H9 (cell line): Measurements from ENCODE around the gene PHKG2. TPM values are rescaled to one million over a fixed set of nuclear protein-coding genes. Genes with fewer than 3 reads are reported as not detected.

Source experiments
- DNase-seq: peaks from one replicate; pipeline ENCODE4 v3.0.0-alpha.2; 2017
- H2AFZ ChIP-seq: one replicate; pipeline ENCODE4 v1.6.1; 2013; ENCODE audit warnings: mild to moderate bottlenecking, low read length, control low read depth, moderate library complexity
- H2AK5ac ChIP-seq: 2 replicates; pipeline ENCODE4 v1.6.1; 2013; ENCODE audit warnings: low read length, control low read depth, mixed read lengths; ENCODE audit not compliant: insufficient read length
- H2BK120ac ChIP-seq: one replicate; pipeline ENCODE4 v1.6.1; 2013; ENCODE audit warnings: low read depth, mild to moderate bottlenecking, low read length, control low read depth, inconsistent platforms; ENCODE audit not compliant: poor library complexity, severe bottlenecking
- H2BK12ac ChIP-seq: 2 replicates; pipeline ENCODE4 v1.6.1; 2013; ENCODE audit warnings: low read length, control low read depth, mixed read lengths, low read depth; ENCODE audit not compliant: insufficient read length
- H2BK15ac ChIP-seq: 2 replicates; pipeline ENCODE4 v1.6.1; 2013; ENCODE audit warnings: low read depth, low read length, control low read depth
- H2BK20ac ChIP-seq: one replicate; pipeline ENCODE4 v1.6.1; 2013; ENCODE audit warnings: low read depth, mild to moderate bottlenecking, low read length, control low read depth, inconsistent platforms; ENCODE audit not compliant: poor library complexity, severe bottlenecking
- H2BK5ac ChIP-seq: 2 replicates; pipeline ENCODE4 v1.6.1; 2013; ENCODE audit warnings: low read length, control low read depth, mixed read lengths; ENCODE audit not compliant: insufficient read length
- H3K14ac ChIP-seq: 2 replicates; pipeline ENCODE4 v1.6.1; 2013; ENCODE audit warnings: low read length, control low read depth; ENCODE audit not compliant: insufficient read depth
- H3K18ac ChIP-seq: 2 replicates; pipeline ENCODE4 v1.6.1; 2013; ENCODE audit warnings: low read depth, mild to moderate bottlenecking, mixed read lengths, low read length, control low read depth; ENCODE audit not compliant: insufficient read length
- H3K23ac ChIP-seq: 2 replicates; pipeline ENCODE4 v1.6.1; 2013; ENCODE audit warnings: low read length, control low read depth, mixed read lengths, low read depth; ENCODE audit not compliant: insufficient read length
- H3K23me2 ChIP-seq: 2 replicates; pipeline ENCODE4 v1.6.1; 2013; ENCODE audit warnings: low read depth, mild to moderate bottlenecking, mixed read lengths, low read length, control low read depth; ENCODE audit not compliant: insufficient read length, poor library complexity, severe bottlenecking
- H3K27ac ChIP-seq: 2 replicates; pipeline ENCODE4 v1.5.1; 2013; ENCODE audit warnings: low read length, control low read depth, mixed read lengths, low read depth; ENCODE audit not compliant: insufficient read length
- H3K27me3 ChIP-seq: 2 replicates; pipeline ENCODE4 v1.6.1; 2013; ENCODE audit warnings: low read length, control low read depth, inconsistent platforms; ENCODE audit not compliant: insufficient read depth
- H3K4ac ChIP-seq: 2 replicates; pipeline ENCODE4 v1.6.1; 2013; ENCODE audit warnings: low read depth, mild to moderate bottlenecking, control low read depth, inconsistent platforms, low read length, moderate library complexity
- H3K4me1 ChIP-seq: 2 replicates; pipeline ENCODE4 v1.6.1; 2013; ENCODE audit warnings: low read length, control low read depth, inconsistent platforms; ENCODE audit not compliant: insufficient read depth
- H3K4me2 ChIP-seq: 2 replicates; pipeline ENCODE4 v1.6.1; 2013; ENCODE audit warnings: low read length, control low read depth, mixed read lengths; ENCODE audit not compliant: insufficient read length, insufficient read depth
- H3K56ac ChIP-seq: 2 replicates; pipeline ENCODE4 v1.6.1; 2013; ENCODE audit warnings: low read depth, mild to moderate bottlenecking, mixed read lengths, low read length, control low read depth; ENCODE audit not compliant: insufficient read length
- H3K79me1 ChIP-seq: 2 replicates; pipeline ENCODE4 v1.6.1; 2013; ENCODE audit warnings: low read depth, mild to moderate bottlenecking, moderate library complexity, low read length, control low read depth, inconsistent platforms; ENCODE audit not compliant: insufficient read depth, poor library complexity, severe bottlenecking
- H3K79me2 ChIP-seq: 2 replicates; pipeline ENCODE4 v1.6.1; 2013; ENCODE audit warnings: low read length, control low read depth, inconsistent platforms; ENCODE audit not compliant: insufficient read depth
- H3K9ac ChIP-seq: 2 replicates; pipeline ENCODE4 v1.6.1; 2013; ENCODE audit warnings: low read length, control low read depth, mixed read lengths; ENCODE audit not compliant: insufficient read length; ENCODE audit errors: extremely low read depth
- H3K9me3 ChIP-seq: one replicate; pipeline ENCODE4 v1.6.1; 2013; ENCODE audit warnings: low read depth, low read length, inconsistent platforms; ENCODE audit not compliant: control insufficient read depth
- H3T11ph ChIP-seq: one replicate; pipeline ENCODE4 v1.6.1; 2013; ENCODE audit warnings: mild to moderate bottlenecking, low read length, control low read depth, inconsistent platforms
- H4K20me1 ChIP-seq: one replicate; pipeline ENCODE4 v1.6.1; 2013; ENCODE audit not compliant: control insufficient read depth, insufficient read length, insufficient read depth
- H4K5ac ChIP-seq: 2 replicates; pipeline ENCODE4 v1.6.1; 2013; ENCODE audit warnings: low read depth, mild to moderate bottlenecking, mixed read lengths, low read length, control low read depth; ENCODE audit not compliant: insufficient read length
- H4K8ac ChIP-seq: replicated peaks from 2 replicates; pipeline ENCODE4 v1.6.1; 2013; ENCODE audit warnings: low read length, control low read depth, mixed read lengths, low read depth; ENCODE audit not compliant: insufficient read length
- H4K91ac ChIP-seq: 2 replicates; pipeline ENCODE4 v1.6.1; 2013; ENCODE audit warnings: low read depth, mild to moderate bottlenecking, moderate library complexity, mixed read lengths, low read length, control low read depth; ENCODE audit not compliant: insufficient read length
- H3K27ac Mint-ChIP-seq, 3 experiments: 2 replicates in 2 of 3; 3 replicates in 1 of 3; pipeline ENCODE4 v1.8.0; 2020 to 2021; ENCODE audit warnings: mixed read lengths in 3 of 3, mild to moderate bottlenecking in 1 of 3, moderate library complexity in 1 of 3
- H3K27me3 Mint-ChIP-seq: 2 replicates; pipeline ENCODE4 v1.8.0; 2021; ENCODE audit warnings: low read depth, mild to moderate bottlenecking, moderate library complexity, mixed read lengths
- H3K36me3 Mint-ChIP-seq, 3 experiments: 2 replicates in 2 of 3; 3 replicates in 1 of 3; pipeline ENCODE4 v1.8.0; 2020 to 2021; ENCODE audit warnings: low read depth in 3 of 3, mixed read lengths in 3 of 3; ENCODE audit not compliant: insufficient read depth in 1 of 3
- H3K4me1 Mint-ChIP-seq, 2 experiments: 2 replicates each; pipeline ENCODE4 v1.8.0; 2020; ENCODE audit warnings: mixed read lengths in 2 of 2
- H3K4me3 Mint-ChIP-seq, 2 experiments: 2 replicates in 1 of 2; 3 replicates in 1 of 2; pipeline ENCODE4 v1.8.0; 2020 to 2021; ENCODE audit warnings: mild to moderate bottlenecking in 2 of 2, mixed read lengths in 2 of 2, moderate library complexity in 1 of 2
- H3K9me3 Mint-ChIP-seq, 2 experiments: 2 replicates in 1 of 2; 3 replicates in 1 of 2; pipeline ENCODE4 v1.8.0; 2020; ENCODE audit warnings: mild to moderate bottlenecking in 2 of 2, mixed read lengths in 2 of 2, moderate library complexity in 1 of 2
- WGBS: extraction: QIAGEN DNeasy Blood & Tissue Kit; methylation state at CpG from one replicate; pipeline ENCODE4 v1.1.7; 2013; ENCODE audit warnings: missing lambda C conversion rate, low lambda C conversion rate, mixed read lengths; ENCODE audit not compliant: insufficient read length; ENCODE audit errors: extremely low coverage; 5-methylcytosine and 5-hydroxymethylcytosine counted together
- total RNA-seq: library from RNA; stranded (reverse); gene quantifications from 2 replicates; pipeline ENCODE4 v1.2.1, GENCODE V29; 2021
- TF ChIP-seq, protein P1 (sequence below): fragments of 200-600 bp; sonication (generic); conservative IDR thresholded peaks from 3 replicates; pipeline ENCODE4 v1.8.0; 2021; ENCODE audit warnings: antibody characterized with exemption, mild to moderate bottlenecking

The PHKG2 gene
- total RNA-seq, 1 experiment from 2014 or later, result 46.6 TPM

DNA sequence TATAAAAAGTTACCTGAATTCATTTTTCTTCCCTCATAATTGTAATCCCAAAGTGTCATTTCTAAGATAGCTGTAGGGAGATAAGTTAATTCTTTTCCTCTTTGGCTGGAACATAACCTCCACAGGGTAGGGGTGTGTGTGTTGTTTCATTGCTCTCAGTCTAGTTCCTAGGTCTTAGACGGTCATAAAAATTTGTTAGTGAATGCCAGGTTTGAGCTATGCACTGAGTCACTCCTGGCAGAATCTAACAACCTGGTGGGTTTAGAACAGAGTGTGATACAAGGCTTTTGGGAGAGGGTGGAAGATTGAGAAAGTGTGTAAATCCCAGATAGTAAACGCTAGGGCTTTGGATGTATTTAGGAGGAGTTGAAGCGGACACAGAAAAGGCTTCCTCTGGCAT, 894 bp upstream of the PHKG2 start:
- peak overlapping the region; percentile 97 for H3K4me3 Mint-ChIP-seq
- Histone ChIP-seq H4K20me1 (no peaks in the 10 kb centered on the region), H3K79me2 (peaks cover 4% of the 10 kb centered on the region; the same call in 1 of the 2 replicates), H3K27me3 (no peaks in the 10 kb centered on the region), H4K91ac (no peak overlapping the region), H3T11ph (no peak overlapping the region), H3K27ac (no peak overlapping the region), H3K56ac (no peak overlapping the region), H2BK12ac (no peak overlapping the region), H2BK15ac (no peak overlapping the region), H3K4me2 (peak overlapping the region; percentile 56), H3K23ac (no peak overlapping the region), H4K5ac (peak overlapping the region; percentile 10), H3K4ac (no peak overlapping the region), H3K79me1 (peaks cover 2% of the 10 kb centered on the region), H2BK120ac (no peak overlapping the region), H2BK5ac (no peak overlapping the region), H2BK20ac (no peak overlapping the region), H3K9ac (peak overlapping the region; percentile 84), H3K23me2 (peaks cover 5% of the 10 kb centered on the region), H2AFZ (no peak overlapping the region), H3K4me1 (no peaks in the 10 kb centered on the region), H2AK5ac (no peak overlapping the region), H4K8ac (no peak overlapping the region), H3K18ac (no peak overlapping the region), H3K14ac (no peak overlapping the region), H3K9me3 (no peaks in the 10 kb centered on the region)
- peaks cover 6 to 47% (median 29%) of the 10 kb centered on the region in 3 experiments; a peak in 6 of 7 replicates for H3K36me3 Mint-ChIP-seq
- no peak for DNase-seq
- peaks cover 0 to 1% of the 10 kb centered on the region in 2 experiments; a peak in 1 of 5 replicates for H3K9me3 Mint-ChIP-seq
- H3K4me1 Mint-ChIP-seq, result peaks cover 7 to 16% of the 10 kb centered on the region in 2 experiments
- no CpG with 5 or more reads among the region's 3 CpGs for WGBS
- no peaks in the 10 kb centered on the region for H3K27me3 Mint-ChIP-seq
- peak overlapping the region; percentile 24 to 95 (median 67) for H3K27ac Mint-ChIP-seq
- TF ChIP-seq, protein P1, sequence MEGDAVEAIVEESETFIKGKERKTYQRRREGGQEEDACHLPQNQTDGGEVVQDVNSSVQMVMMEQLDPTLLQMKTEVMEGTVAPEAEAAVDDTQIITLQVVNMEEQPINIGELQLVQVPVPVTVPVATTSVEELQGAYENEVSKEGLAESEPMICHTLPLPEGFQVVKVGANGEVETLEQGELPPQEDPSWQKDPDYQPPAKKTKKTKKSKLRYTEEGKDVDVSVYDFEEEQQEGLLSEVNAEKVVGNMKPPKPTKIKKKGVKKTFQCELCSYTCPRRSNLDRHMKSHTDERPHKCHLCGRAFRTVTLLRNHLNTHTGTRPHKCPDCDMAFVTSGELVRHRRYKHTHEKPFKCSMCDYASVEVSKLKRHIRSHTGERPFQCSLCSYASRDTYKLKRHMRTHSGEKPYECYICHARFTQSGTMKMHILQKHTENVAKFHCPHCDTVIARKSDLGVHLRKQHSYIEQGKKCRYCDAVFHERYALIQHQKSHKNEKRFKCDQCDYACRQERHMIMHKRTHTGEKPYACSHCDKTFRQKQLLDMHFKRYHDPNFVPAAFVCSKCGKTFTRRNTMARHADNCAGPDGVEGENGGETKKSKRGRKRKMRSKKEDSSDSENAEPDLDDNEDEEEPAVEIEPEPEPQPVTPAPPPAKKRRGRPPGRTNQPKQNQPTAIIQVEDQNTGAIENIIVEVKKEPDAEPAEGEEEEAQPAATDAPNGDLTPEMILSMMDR, result no peak
